GM19238 (cell line): ENCODE results near the gene ZNF558.
"Not testable (repeated sequence)": the region's sequence is repeated elsewhere in the genome, so short reads cannot be mapped to it uniquely, and the experiment has no call there.

Experiments
- DNase-seq: peaks from one replicate; pipeline ENCODE4 v3.0.0; 2011; ENCODE audit warnings: low spot score; ENCODE audit not compliant: insufficient read length

The ZNF558 gene

GRCh38 chr19:8806661-8807060 lies 25.4 kb downstream of the ZNF558 start:
- no peak for DNase-seq

GRCh38 chr19:8794823-8795222 lies 37.3 kb downstream of the ZNF558 start:
- no peak for DNase-seq

GRCh38 chr19:8773587-8773986 lies 58.5 kb downstream of the ZNF558 start:
- DNase-seq = not testable (repeated sequence)

- DNase-seq = not testable (repeated sequence)
Measured at GRCh38 chr19:8769265-8769664, 62.8 kb downstream of the ZNF558 start.

GRCh38 chr19:8767257-8767656 lies 64.8 kb downstream of the ZNF558 start:
- DNase-seq = not testable (repeated sequence)
